ENCODE measurements around the gene KANTR. TPM values are rescaled to one million over a fixed set of nuclear protein-coding genes. Genes with fewer than 3 reads are reported as not detected.
"Not testable (repeated sequence)": the region's sequence is repeated elsewhere in the genome, so short reads cannot be mapped to it uniquely, and the experiment has no call there.

The KANTR gene
- total and polyA plus RNA-seq, 9 of the 15 experiments (the other 6 are each of a cell fraction or from before 2014, with no cell fraction given), result 1.0 to 5.7 (median 3.4) TPM

DNA sequence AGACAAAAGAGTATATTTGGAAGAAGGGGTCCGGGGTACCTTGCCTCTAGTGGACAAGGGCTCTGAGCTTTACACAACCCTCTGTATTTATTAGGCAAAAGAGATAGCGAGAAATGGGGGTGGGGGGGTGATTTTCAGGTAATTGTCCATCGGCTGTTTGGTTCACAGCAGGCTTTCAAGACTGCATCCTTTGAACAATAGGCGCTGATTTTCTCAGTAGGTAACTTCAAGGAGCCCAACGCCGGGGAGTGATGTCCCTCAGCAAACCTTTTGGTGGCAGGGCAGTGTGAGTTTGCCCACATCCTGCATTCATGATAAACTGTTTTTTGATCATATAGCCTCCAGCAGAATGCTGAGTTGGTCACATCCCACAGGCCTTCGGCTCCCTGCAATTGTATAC lies 69.5 kb downstream of the KANTR start (continued):
- TF ChIP-seq, protein P1, sequence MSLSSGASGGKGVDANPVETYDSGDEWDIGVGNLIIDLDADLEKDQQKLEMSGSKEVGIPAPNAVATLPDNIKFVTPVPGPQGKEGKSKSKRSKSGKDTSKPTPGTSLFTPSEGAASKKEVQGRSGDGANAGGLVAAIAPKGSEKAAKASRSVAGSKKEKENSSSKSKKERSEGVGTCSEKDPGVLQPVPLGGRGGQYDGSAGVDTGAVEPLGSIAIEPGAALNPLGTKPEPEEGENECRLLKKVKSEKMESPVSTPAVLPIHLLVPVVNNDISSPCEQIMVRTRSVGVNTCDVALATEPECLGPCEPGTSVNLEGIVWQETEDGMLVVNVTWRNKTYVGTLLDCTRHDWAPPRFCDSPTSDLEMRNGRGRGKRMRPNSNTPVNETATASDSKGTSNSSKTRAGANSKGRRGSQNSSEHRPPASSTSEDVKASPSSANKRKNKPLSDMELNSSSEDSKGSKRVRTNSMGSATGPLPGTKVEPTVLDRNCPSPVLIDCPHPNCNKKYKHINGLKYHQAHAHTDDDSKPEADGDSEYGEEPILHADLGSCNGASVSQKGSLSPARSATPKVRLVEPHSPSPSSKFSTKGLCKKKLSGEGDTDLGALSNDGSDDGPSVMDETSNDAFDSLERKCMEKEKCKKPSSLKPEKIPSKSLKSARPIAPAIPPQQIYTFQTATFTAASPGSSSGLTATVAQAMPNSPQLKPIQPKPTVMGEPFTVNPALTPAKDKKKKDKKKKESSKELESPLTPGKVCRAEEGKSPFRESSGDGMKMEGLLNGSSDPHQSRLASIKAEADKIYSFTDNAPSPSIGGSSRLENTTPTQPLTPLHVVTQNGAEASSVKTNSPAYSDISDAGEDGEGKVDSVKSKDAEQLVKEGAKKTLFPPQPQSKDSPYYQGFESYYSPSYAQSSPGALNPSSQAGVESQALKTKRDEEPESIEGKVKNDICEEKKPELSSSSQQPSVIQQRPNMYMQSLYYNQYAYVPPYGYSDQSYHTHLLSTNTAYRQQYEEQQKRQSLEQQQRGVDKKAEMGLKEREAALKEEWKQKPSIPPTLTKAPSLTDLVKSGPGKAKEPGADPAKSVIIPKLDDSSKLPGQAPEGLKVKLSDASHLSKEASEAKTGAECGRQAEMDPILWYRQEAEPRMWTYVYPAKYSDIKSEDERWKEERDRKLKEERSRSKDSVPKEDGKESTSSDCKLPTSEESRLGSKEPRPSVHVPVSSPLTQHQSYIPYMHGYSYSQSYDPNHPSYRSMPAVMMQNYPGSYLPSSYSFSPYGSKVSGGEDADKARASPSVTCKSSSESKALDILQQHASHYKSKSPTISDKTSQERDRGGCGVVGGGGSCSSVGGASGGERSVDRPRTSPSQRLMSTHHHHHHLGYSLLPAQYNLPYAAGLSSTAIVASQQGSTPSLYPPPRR (CRISPR knock-in tag; IDR thresholded peaks at IDR 0.05; ENCODE audit: borderline replicate concordance), result no peak

DNA sequence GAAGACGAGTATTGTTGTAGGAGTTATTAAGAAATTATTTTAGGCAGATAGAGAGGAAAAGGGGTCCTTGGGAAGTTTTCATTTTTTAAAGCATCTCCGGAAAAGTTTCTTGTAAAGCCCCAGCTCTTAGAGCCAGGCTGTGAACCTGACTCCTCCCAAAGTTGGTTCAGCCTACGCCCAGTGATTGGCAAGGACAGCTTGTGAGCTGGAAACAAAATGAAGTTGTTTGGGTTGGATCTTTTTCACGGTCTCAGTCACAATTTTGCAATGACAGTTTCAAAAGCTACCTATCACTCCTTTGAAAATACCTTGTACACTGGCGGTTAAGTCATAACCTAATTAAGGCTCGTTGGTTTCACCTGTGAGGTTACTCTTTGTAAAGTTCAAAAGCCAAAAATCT lies 70.6 kb downstream of the KANTR start:
- H3K9me1 ChIP-seq (ENCODE audit: control insufficient read depth, insufficient read depth, low read length); H3K27ac ChIP-seq (ENCODE audit: extremely low read depth, low read depth, low read length); BruUV-seq (replicated peaks); ATAC-seq; H3K9me3 ChIP-seq (replicated peaks; ENCODE audit: control insufficient read depth, insufficient read depth, low read depth, low read length); intact Hi-C loops (cut with micrococcal nuclease); H3K79me2 ChIP-seq (ENCODE audit: control insufficient read depth, insufficient read depth, low read length); H4K20me1 ChIP-seq (replicated peaks; ENCODE audit: control insufficient read depth, insufficient read depth, low read length); H3K4me2 ChIP-seq (ENCODE audit: insufficient read depth, low read length); POLR2A ChIA-PET; in situ Hi-C loops (cut with MboI); H2AFZ ChIP-seq (ENCODE audit: low read depth, low read length); H3K4me3 ChIP-seq; DNase-seq (ENCODE audit: extremely low read depth in 1 of 4, low spot score in 3 of 4); H3K9ac ChIP-seq (ENCODE audit: insufficient read depth in 1 of 2, low read depth in 2 of 2, low read length in 2 of 2); CTCF ChIA-PET (ENCODE audit: low intra/inter-chr PET ratio); H3K4me1 ChIP-seq (replicated peaks in 1 of 2; ENCODE audit: control insufficient read depth in 2 of 2, insufficient read depth in 2 of 2, low read length in 2 of 2); H3K27me3 ChIP-seq (ENCODE audit: control insufficient read depth in 2 of 2, insufficient read depth in 2 of 2, low read length in 2 of 2); FAIRE-seq; H3K36me3 ChIP-seq (ENCODE audit: control insufficient read depth, insufficient read depth, low read length): not testable (repeated sequence)
- 31% methylated on average over 6 of the region's 6 CpGs for WGBS (ENCODE audit: insufficient coverage, low coverage, missing lambda C conversion rate)

Data from K562 (cell line).